Measurements from ENCODE around the gene ZFYVE9. TPM values are rescaled to one million over a fixed set of nuclear protein-coding genes. Genes with fewer than 3 reads are reported as not detected.

ZFYVE9 gene
- total RNA-seq, 1 experiment from 2014 or later: 14.2 TPM

DNA sequence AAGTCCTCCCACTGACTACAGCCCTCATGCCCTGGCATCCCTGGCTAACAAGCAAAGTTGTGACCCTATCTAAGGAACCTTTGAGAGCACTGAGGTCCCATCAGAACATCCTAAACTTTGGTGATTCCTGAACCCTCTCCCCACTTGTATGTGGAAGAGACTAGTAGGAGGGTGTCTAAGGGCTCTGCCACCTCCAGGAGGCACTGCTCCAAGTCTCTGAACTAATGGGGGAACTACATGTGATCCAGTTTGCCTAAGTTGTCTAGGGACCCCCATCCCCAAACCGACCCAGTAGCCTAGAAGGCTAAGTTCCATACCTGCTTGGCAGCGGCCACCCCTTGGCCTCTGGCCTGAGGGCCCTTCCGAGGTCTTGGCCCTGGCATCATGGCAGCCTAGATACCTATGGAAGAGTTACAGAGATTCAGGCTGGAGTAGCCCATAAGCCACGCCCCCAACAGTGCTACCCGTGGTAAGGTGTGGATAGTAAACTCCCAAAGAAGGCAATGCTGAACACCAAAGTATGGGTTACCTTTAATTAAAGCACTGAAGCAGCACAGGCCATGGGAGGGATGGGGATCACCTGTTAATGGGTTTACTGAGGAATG is 222.4 kb downstream of the ZFYVE9 start:
- Histone ChIP-seq H3K27me3 (ENCODE audit: insufficient read depth, low read length) (no peaks in the 10 kb centered on the region), H4K20me1 (ENCODE audit: insufficient read depth) (no peaks in the 10 kb centered on the region), H3K79me2 (ENCODE audit: insufficient read depth, low read length) (peaks cover 22% of the 10 kb centered on the region), H3K9me3 (ENCODE audit: control insufficient read depth in 1 of 2, insufficient read depth in 1 of 2, low read depth in 1 of 2, low read length in 2 of 2) (no peaks in the 10 kb centered on the region), H2AFZ (ENCODE audit: low read depth, low read length, poor library complexity, severe bottlenecking) (no peak overlapping the region), H3K4me3 (replicated peaks in 1 of 2; ENCODE audit: low read depth in 1 of 2, low read length in 2 of 2) (peak overlapping the region; percentile 71 to 90), H3K27ac (ENCODE audit: low read depth, low read length) (no peak overlapping the region), H3K9ac (ENCODE audit: low read length) (peak overlapping the region; percentile 82), H3K4me1 (ENCODE audit: control insufficient read depth in 1 of 2, insufficient read depth in 2 of 2, low read length in 2 of 2) (peaks cover 12 to 37% of the 10 kb centered on the region in 2 experiments; a peak in 3 of 4 replicates), H3K36me3 (ENCODE audit: control insufficient read depth in 1 of 2, insufficient read depth in 2 of 2, low read length in 2 of 2) (peaks cover 13 to 20% of the 10 kb centered on the region in 2 experiments), H3K4me2 (ENCODE audit: low read length) (peak overlapping the region; percentile 97), H3K9me2 (ENCODE audit: insufficient read depth) (no peaks in the 10 kb centered on the region)
- ChIA-PET POLR2A (interaction anchor here (1.2 kb wide), 1 partner anchor 16 kb away, joined by 3 read pairs; no protein-coding TSS in a partner anchor), RAD21 (ENCODE audit: low non-redundant PET in 1 of 2, low total read pairs in 2 of 2, uncharacterized antibody in 2 of 2, unreplicated experiment in 2 of 2) (no interaction called here), CTCF (interaction anchor here (1.2 to 1.6 kb wide), 2 partner anchors 16 to 303 kb away, joined by 3 to 6 read pairs; no protein-coding TSS in a partner anchor)
- BruUV-seq (replicated peaks): no TSS peak
- intact Hi-C loops (cut with micrococcal nuclease): no loop called here
- DNase-seq (ENCODE audit: low read depth, low spot score) (no peak), ATAC-seq (no peak)
- TF ChIP-seq FOSL1 (IDR thresholded peaks at IDR 0.05; ENCODE audit: low read depth) (no peak), ELF1 (IDR thresholded peaks at IDR 0.05; ENCODE audit: borderline replicate concordance, low read depth) (no peak)
- TF ChIP-seq, protein P1, sequence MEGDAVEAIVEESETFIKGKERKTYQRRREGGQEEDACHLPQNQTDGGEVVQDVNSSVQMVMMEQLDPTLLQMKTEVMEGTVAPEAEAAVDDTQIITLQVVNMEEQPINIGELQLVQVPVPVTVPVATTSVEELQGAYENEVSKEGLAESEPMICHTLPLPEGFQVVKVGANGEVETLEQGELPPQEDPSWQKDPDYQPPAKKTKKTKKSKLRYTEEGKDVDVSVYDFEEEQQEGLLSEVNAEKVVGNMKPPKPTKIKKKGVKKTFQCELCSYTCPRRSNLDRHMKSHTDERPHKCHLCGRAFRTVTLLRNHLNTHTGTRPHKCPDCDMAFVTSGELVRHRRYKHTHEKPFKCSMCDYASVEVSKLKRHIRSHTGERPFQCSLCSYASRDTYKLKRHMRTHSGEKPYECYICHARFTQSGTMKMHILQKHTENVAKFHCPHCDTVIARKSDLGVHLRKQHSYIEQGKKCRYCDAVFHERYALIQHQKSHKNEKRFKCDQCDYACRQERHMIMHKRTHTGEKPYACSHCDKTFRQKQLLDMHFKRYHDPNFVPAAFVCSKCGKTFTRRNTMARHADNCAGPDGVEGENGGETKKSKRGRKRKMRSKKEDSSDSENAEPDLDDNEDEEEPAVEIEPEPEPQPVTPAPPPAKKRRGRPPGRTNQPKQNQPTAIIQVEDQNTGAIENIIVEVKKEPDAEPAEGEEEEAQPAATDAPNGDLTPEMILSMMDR (IDR thresholded peaks at IDR 0.05 in 2 of 3, conservative IDR thresholded peaks at IDR 0.05 in 1 of 3; ENCODE audit: borderline replicate concordance in 1 of 3, insufficient read depth in 1 of 3, low read depth in 2 of 3, low read length in 2 of 3): peak in 2 of 3 experiments; percentile 5 to 22; a peak in 2 of 6 replicates

DNA sequence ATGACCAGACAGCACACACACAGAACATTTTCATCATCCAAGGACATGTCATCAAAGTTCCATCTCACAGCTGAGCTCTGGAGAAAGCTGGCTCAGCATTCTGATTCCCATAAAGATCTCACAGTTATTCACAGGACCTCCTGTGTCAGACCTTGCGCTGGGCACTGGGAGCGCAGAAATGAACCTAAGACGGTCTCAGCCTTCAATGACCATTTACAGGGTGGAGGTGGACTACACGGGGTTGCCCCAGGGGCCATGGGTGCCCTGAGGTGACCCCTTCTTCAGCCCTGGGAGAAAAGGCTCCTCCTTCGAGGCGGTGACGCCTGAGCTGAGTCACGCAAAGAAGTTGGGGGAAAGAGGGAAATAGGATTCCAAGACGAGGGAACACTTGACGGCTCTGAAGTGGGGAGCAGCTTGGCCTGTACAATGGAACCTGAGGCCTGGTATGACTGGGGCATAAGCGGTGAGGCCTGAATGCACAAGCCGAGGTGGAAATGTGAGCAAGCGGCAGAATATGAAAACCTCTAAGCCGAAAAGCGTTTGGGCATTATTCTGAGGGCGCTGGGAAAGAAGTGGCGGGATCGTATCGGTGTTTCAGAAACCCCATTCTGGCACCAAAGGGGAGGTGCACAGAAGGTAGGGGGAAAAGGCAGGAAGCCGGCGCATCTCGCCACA is 223.3 kb downstream of the ZFYVE9 start:
- Histone ChIP-seq H3K27ac (ENCODE audit: low read depth, low read length) (peak overlapping the region; percentile 91), H3K4me1 (ENCODE audit: control insufficient read depth in 1 of 2, insufficient read depth in 2 of 2, low read length in 2 of 2) (peaks cover 12 to 37% of the 10 kb centered on the region in 2 experiments; a peak in 3 of 4 replicates), H3K79me2 (ENCODE audit: insufficient read depth, low read length) (peaks cover 22% of the 10 kb centered on the region), H3K27me3 (ENCODE audit: insufficient read depth, low read length) (no peaks in the 10 kb centered on the region), H3K9me3 (ENCODE audit: control insufficient read depth in 1 of 2, insufficient read depth in 1 of 2, low read depth in 1 of 2, low read length in 2 of 2) (no peaks in the 10 kb centered on the region), H3K9ac (ENCODE audit: low read length) (peak overlapping the region; percentile 82), H3K4me3 (replicated peaks in 1 of 2; ENCODE audit: low read depth in 1 of 2, low read length in 2 of 2) (peak overlapping the region; percentile 71 to 90), H3K4me2 (ENCODE audit: low read length) (peak overlapping the region; percentile 97), H3K36me3 (ENCODE audit: control insufficient read depth in 1 of 2, insufficient read depth in 2 of 2, low read length in 2 of 2) (peaks cover 10 to 13% of the 10 kb centered on the region in 2 experiments; a peak in 3 of 4 replicates), H4K20me1 (ENCODE audit: insufficient read depth) (no peaks in the 10 kb centered on the region), H3K9me2 (ENCODE audit: insufficient read depth) (no peaks in the 10 kb centered on the region), H2AFZ (ENCODE audit: low read depth, low read length, poor library complexity, severe bottlenecking) (no peak overlapping the region)
- ATAC-seq (peak; percentile 22), DNase-seq (ENCODE audit: low read depth, low spot score) (no peak)
- CTCF ChIA-PET: interaction anchor here (1.2 to 1.6 kb wide), 2 partner anchors 17 to 302 kb away, joined by 3 to 6 read pairs; no protein-coding TSS in a partner anchor
- intact Hi-C loops (cut with micrococcal nuclease): loop anchor here (5.0 kb wide), 1 partner anchor 322 kb away; no protein-coding TSS in a partner anchor
- RAD21 ChIA-PET (ENCODE audit: low non-redundant PET in 1 of 2, low total read pairs in 2 of 2, uncharacterized antibody in 2 of 2, unreplicated experiment in 2 of 2): no interaction called here
- POLR2A ChIA-PET: interaction anchor here (0.9 to 1.2 kb wide), 3 partner anchors 8 to 39 kb away, joined by 3 read pairs; partner anchors contain the start of genes ORC1 and PRPF38A
- TSS peak; percentile 75 for BruUV-seq (replicated peaks)
- TF ChIP-seq FOSL1 (IDR thresholded peaks at IDR 0.05; ENCODE audit: low read depth) (no peak; the same call in 1 of the 2 replicates), JUND (IDR thresholded peaks at IDR 0.05) (peak; percentile 26; the same call in 1 of the 2 replicates), YY1 (IDR thresholded peaks at IDR 0.05; ENCODE audit: extremely low read depth, insufficient replicate concordance, low read depth, low read length) (no peak), SIN3A (IDR thresholded peaks at IDR 0.05; ENCODE audit: low read depth) (no peak), SP1 (IDR thresholded peaks at IDR 0.05; ENCODE audit: low read depth) (no peak), POLR2AphosphoS5 (IDR thresholded peaks at IDR 0.05; ENCODE audit: low read depth, low read length) (peak; percentile 46; the same call in 1 of the 2 replicates), ZNF274 (IDR thresholded peaks at IDR 0.05; ENCODE audit: low read depth, low read length) (no peak), TCF7L2 (IDR thresholded peaks at IDR 0.05; ENCODE audit: borderline replicate concordance, extremely low read depth, insufficient read depth, insufficient read length) (no peak), SRF (IDR thresholded peaks at IDR 0.05; ENCODE audit: low read depth) (no peak), ELF1 (IDR thresholded peaks at IDR 0.05; ENCODE audit: borderline replicate concordance, low read depth) (no peak)
- TF ChIP-seq, protein P2, sequence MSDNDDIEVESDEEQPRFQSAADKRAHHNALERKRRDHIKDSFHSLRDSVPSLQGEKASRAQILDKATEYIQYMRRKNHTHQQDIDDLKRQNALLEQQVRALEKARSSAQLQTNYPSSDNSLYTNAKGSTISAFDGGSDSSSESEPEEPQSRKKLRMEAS (IDR thresholded peaks at IDR 0.05): peak; percentile 53; the same call in 1 of the 2 replicates

All from HCT116 (cell line).